Glutamatergic neuron (in vitro differentiated cells): ENCODE measurements around the gene RNU7-1. TPM values are rescaled to one million over a fixed set of nuclear protein-coding genes. Genes with fewer than 3 reads are reported as not detected.

ENCODE experiments used
- DNase-seq: peaks from one replicate; pipeline ENCODE4 v3.0.0; 2022
- H3K27ac Mint-ChIP-seq: one replicate; pipeline ENCODE4 v1.8.0; 2020; ENCODE audit warnings: mild to moderate bottlenecking, mixed read lengths, inconsistent platforms; ENCODE audit not compliant: unreplicated experiment
- H3K27me3 Mint-ChIP-seq: one replicate; pipeline ENCODE4 v1.8.0; 2020; ENCODE audit warnings: mild to moderate bottlenecking, moderate library complexity, mixed read lengths, inconsistent platforms; ENCODE audit not compliant: unreplicated experiment
- H3K36me3 Mint-ChIP-seq: one replicate; pipeline ENCODE4 v1.8.0; 2020; ENCODE audit warnings: mild to moderate bottlenecking, mixed read lengths, inconsistent platforms; ENCODE audit not compliant: unreplicated experiment
- H3K4me1 Mint-ChIP-seq: one replicate; pipeline ENCODE4 v1.8.0; 2020; ENCODE audit warnings: mild to moderate bottlenecking, low read depth, mixed read lengths, inconsistent platforms; ENCODE audit not compliant: unreplicated experiment
- H3K4me3 Mint-ChIP-seq: one replicate; pipeline ENCODE4 v1.8.0; 2020; ENCODE audit warnings: mild to moderate bottlenecking, mixed read lengths, inconsistent platforms; ENCODE audit not compliant: unreplicated experiment
- H3K9me3 Mint-ChIP-seq: one replicate; pipeline ENCODE4 v1.8.0; 2020; ENCODE audit warnings: mild to moderate bottlenecking, moderate library complexity, mixed read lengths, inconsistent platforms; ENCODE audit not compliant: unreplicated experiment
- CTCF ChIP-seq: fragments of 200-600 bp; sonication (generic); IDR thresholded peaks from one replicate; pipeline ENCODE4 v1.5.0; 2021; ENCODE audit not compliant: partially characterized antibody, unreplicated experiment
- total RNA-seq: library from RNA; stranded (reverse); fragmentation: NEBNext Ultra II Directional; extraction: Animal tissue kit (Norgen Biotek cat#: 25700); gene quantifications from one replicate; pipeline ENCODE4 v1.2.1, GENCODE V29; 2021; ENCODE audit not compliant: unreplicated experiment

RNU7-1 gene
- total RNA-seq, 1 donor from 2014 or later: not detected

GRCh38 chr12:6943389-6943721 lies 261 bp upstream of the RNU7-1 start:
- Mint-ChIP-seq H3K4me1 (peaks cover 20% of the 10 kb centered on the region), H3K36me3 (peaks cover 8% of the 10 kb centered on the region), H3K4me3 (peak overlapping the region; percentile 97), H3K9me3 (peaks cover 23% of the 10 kb centered on the region), H3K27ac (peak overlapping the region; percentile 99), H3K27me3 (peaks cover 35% of the 10 kb centered on the region)
- peak; percentile 71 for DNase-seq
- TF ChIP-seq CTCF: no peak

GRCh38 chr12:6944381-6945186 lies 968 bp downstream of the RNU7-1 start:
- Mint-ChIP-seq H3K4me3 (peak overlapping the region; percentile 97), H3K9me3 (peaks cover 19% of the 10 kb centered on the region), H3K27ac (peak overlapping the region; percentile 99), H3K27me3 (peaks cover 30% of the 10 kb centered on the region), H3K4me1 (peaks cover 17% of the 10 kb centered on the region), H3K36me3 (peaks cover 4% of the 10 kb centered on the region)
- DNase-seq: peak; percentile 93
- TF ChIP-seq CTCF: peak; percentile 76

GRCh38 chr12:6945613-6946012 lies 2.0 kb downstream of the RNU7-1 start:
- Mint-ChIP-seq H3K27ac (peak overlapping the region; percentile 99), H3K9me3 (peaks cover 16% of the 10 kb centered on the region), H3K36me3 (peaks cover 2% of the 10 kb centered on the region), H3K4me3 (peak overlapping the region; percentile 97), H3K27me3 (peaks cover 25% of the 10 kb centered on the region), H3K4me1 (peaks cover 17% of the 10 kb centered on the region)
- no peak for TF ChIP-seq CTCF
- no peak for DNase-seq

- Mint-ChIP-seq H3K27ac (peak overlapping the region; percentile 99), H3K4me1 (peaks cover 17% of the 10 kb centered on the region), H3K27me3 (peaks cover 25% of the 10 kb centered on the region), H3K36me3 (no peaks in the 10 kb centered on the region), H3K4me3 (peak overlapping the region; percentile 97), H3K9me3 (peaks cover 14% of the 10 kb centered on the region)
- peak; percentile 73 for DNase-seq
- TF ChIP-seq CTCF: no peak
Measured at GRCh38 chr12:6946033-6946919, 2.7 kb downstream of the RNU7-1 start.
